Stomach (tissue), 9 donors: ENCODE measurements around the gene MED13L. TPM values are rescaled to one million over a fixed set of nuclear protein-coding genes. Genes with fewer than 3 reads are reported as not detected.

Source experiments
- DNase-seq, 2 donors: peaks; one replicate each; pipeline versions ENCODE4 v3.0.0 to v3.0.0-alpha.2; 2013 to 2019
- H3K27ac ChIP-seq, 5 donors: fragments of 200-600 bp in 4 of 5; sonication (generic) in 4 of 5; one replicate each; pipeline ENCODE4 v1.5.1; 2013 to 2019; ENCODE audit warnings: mild to moderate bottlenecking in 1 of 5, moderate library complexity in 1 of 5
- H3K27me3 ChIP-seq, 3 donors: fragments of 200-600 bp; sonication (generic); one replicate each; pipeline ENCODE4 v1.5.1; 2017 to 2019; ENCODE audit warnings: mixed run types in 1 of 3
- H3K36me3 ChIP-seq, 4 donors: fragments of 200-600 bp; sonication (generic); 1 replicate in 3 of 4; 2 replicates in 1 of 4; pipeline ENCODE4 v1.5.1; 2016 to 2019
- H3K4me1 ChIP-seq, 4 donors: fragments of 200-600 bp; sonication (generic); one replicate each; pipeline ENCODE4 v1.5.1; 2016 to 2019
- H3K4me3 ChIP-seq, 4 donors: fragments of 200-600 bp; sonication (generic) in 3 of 4; one replicate each; pipeline ENCODE4 v1.5.1; 2016 to 2019; ENCODE audit warnings: mild to moderate bottlenecking in 1 of 4
- H3K9me3 ChIP-seq, 4 donors: fragments of 200-600 bp; sonication (generic); one replicate each; pipeline ENCODE4 v1.5.1; 2016 to 2019
- EP300 ChIP-seq: sonication (generic); formaldehyde crosslinking; IDR thresholded peaks from one replicate; pipeline ENCODE4 v1.6.1; 2017; ENCODE audit warnings: antibody characterized with exemption
- POLR2A ChIP-seq, 4 donors: fragments of 450-650 bp; IDR thresholded peaks; one replicate each; pipeline ENCODE4 v1.6.1; 2016; ENCODE audit warnings: antibody characterized with exemption in 4 of 4, control low read depth in 2 of 4, mild to moderate bottlenecking in 1 of 4, moderate library complexity in 1 of 4
- POLR2AphosphoS5 ChIP-seq, 3 donors: sonication (generic); formaldehyde crosslinking; IDR thresholded peaks; one replicate each; pipeline ENCODE4 v1.6.1; 2016; ENCODE audit warnings: antibody characterized with exemption in 3 of 3
- WGBS, 5 donors: extraction: QIAGEN DNeasy Blood & Tissue Kit in 3 of 5; methylation state at CpG; one replicate each; pipeline versions ENCODE4 v1.1.5 to v1.1.7; 2013 to 2018; 5-methylcytosine and 5-hydroxymethylcytosine counted together
- intact Hi-C: fragments of 100-400 bp; cut with DNase I; formaldehyde crosslinking; loops from one replicate; pipeline ENCODE4 v1.15.1; 2023; ENCODE audit warnings: low total_unique reads
- polyA plus RNA-seq, 3 donors: library from polyadenylated mRNA; stranded (reverse); fragments of 200-250 nt; gene quantifications; one replicate each; pipeline ENCODE4 v1.2.3, GENCODE V29; 2013
- total RNA-seq, 5 donors: library from RNA; depleted of rRNA; stranded (reverse); fragments of >200 nt; gene quantifications; one replicate each; pipeline versions ENCODE4 v1.1.0 to v1.2.3, GENCODE V29; 2014 to 2016
- TF ChIP-seq, protein P1 (sequence below), 7 experiments: fragments of 450-650 bp in 4 of 7; fragments of 200-600 bp in 3 of 7; sonication (generic) in 3 of 7; IDR thresholded peaks; one replicate each; pipeline ENCODE4 v1.5.1; 2016 to 2019; ENCODE audit warnings: antibody characterized with exemption in 7 of 7, control low read depth in 2 of 7, mild to moderate bottlenecking in 1 of 7
- donor health status: healthy with polysubstance abuse.
- donor health status: Bipolar disorder and iron deficiency.
- donor health status: healthy.

Gene MED13L
- total and polyA plus RNA-seq, 8 donors, result 10.4 to 305 (median 72.7) TPM

DNA sequence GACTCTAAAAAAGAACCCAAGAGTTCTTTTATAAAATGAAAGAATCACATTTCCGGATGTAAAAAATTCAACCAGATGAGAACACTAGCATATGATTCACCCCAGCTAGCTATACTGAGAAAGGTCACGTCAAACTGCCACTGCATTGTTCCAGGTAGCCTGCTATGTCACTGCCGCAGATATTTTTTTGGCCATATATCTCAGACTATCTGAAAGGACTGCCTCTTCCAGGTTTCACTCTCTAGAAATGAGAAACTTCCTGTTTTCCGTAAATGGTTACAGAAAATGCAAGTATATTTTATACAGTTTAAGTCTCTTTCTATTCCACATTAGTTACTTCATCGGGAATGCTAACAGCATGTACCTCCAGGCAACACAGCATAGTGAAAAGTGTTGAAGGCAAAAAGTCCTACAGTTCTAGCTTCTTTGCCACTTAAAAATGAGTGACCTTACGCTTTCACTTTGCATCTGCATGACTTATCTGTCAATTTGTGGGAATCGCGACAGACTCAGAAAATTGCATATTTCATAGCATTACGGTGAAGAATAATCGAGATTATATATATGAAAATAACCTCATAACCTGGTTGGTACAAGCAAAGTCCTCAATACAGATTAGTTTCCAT lies 105.2 kb downstream of the MED13L start:
- Histone ChIP-seq H3K4me3 (no peak overlapping the region), H3K9me3 (no peaks in the 10 kb centered on the region), H3K27me3 (no peaks in the 10 kb centered on the region), H3K36me3 (no peaks in the 10 kb centered on the region), H3K4me1 (peaks cover 17 to 77% (median 37%) of the 10 kb centered on the region in 4 donors), H3K27ac (no peak overlapping the region)
- DNase-seq, result peak in 1 of 2 donors; percentile 27
- WGBS, 5 donors, result 59 to 76% (median 75%) methylated on average over 10 of the region's 10 CpGs
- TF ChIP-seq, protein P1, sequence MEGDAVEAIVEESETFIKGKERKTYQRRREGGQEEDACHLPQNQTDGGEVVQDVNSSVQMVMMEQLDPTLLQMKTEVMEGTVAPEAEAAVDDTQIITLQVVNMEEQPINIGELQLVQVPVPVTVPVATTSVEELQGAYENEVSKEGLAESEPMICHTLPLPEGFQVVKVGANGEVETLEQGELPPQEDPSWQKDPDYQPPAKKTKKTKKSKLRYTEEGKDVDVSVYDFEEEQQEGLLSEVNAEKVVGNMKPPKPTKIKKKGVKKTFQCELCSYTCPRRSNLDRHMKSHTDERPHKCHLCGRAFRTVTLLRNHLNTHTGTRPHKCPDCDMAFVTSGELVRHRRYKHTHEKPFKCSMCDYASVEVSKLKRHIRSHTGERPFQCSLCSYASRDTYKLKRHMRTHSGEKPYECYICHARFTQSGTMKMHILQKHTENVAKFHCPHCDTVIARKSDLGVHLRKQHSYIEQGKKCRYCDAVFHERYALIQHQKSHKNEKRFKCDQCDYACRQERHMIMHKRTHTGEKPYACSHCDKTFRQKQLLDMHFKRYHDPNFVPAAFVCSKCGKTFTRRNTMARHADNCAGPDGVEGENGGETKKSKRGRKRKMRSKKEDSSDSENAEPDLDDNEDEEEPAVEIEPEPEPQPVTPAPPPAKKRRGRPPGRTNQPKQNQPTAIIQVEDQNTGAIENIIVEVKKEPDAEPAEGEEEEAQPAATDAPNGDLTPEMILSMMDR (IDR thresholded peaks at IDR 0.05), result no peak
- TF ChIP-seq POLR2AphosphoS5 (IDR thresholded peaks at IDR 0.05) (no peak), EP300 (no peak), POLR2A (IDR thresholded peaks at IDR 0.05) (no peak)
- intact Hi-C loops, result no loop called here

DNA sequence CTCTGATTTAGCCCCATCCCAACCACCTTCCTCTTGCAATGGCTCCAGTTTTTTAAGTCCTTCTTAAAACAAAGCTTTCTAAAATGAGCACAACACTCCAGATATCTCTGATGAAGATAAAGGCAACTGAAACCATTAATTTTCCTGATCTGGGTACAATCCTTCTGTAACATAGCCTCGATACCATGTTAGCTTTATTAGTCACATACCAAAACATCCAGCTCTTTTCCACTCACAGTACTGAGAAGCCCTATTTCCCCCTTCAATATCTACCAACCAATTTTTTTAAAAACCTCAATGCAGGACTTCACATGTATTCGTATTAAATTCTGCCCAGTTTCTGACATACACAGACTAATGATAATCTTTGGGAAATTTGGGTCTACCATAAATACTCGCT lies 105.9 kb downstream of the MED13L start:
- intact Hi-C loops, result no loop called here
- Histone ChIP-seq H3K4me3 (no peak overlapping the region), H3K9me3 (no peaks in the 10 kb centered on the region), H3K27ac (no peak overlapping the region), H3K4me1 (peaks cover 18 to 77% (median 36%) of the 10 kb centered on the region in 4 donors), H3K27me3 (no peaks in the 10 kb centered on the region), H3K36me3 (no peaks in the 10 kb centered on the region)
- TF ChIP-seq, protein P1 (IDR thresholded peaks at IDR 0.05), result no peak
- no peak for TF ChIP-seq POLR2AphosphoS5 (IDR thresholded peaks at IDR 0.05)
- TF ChIP-seq EP300, result no peak
- TF ChIP-seq POLR2A (IDR thresholded peaks at IDR 0.05), result no peak
- WGBS, 5 donors, result 59 to 71% (median 62%) methylated on average over 3 of the region's 3 CpGs
- DNase-seq, result no peak

DNA sequence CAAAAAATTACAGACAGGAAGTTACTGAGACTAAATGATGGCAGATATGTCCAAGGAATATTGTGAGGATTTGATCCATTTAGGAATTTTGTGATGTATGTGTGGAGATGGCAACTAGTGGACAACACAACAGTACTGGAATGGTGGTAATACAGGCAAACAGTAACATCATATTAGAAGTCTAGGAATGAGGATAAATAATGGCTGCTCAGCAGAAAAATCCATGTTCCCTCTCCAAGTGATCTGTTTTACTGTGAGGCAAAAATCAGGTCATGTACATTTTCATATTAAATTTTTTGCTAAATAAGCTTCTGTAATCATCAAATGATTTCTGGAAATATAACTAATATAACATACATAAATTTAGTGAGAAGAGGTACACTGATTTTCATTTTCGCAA lies 108.4 kb downstream of the MED13L start:
- intact Hi-C loops, result no loop called here
- no peak for DNase-seq
- peaks cover 41 to 82% (median 56%) of the 10 kb centered on the region in 4 donors for H3K4me1 ChIP-seq
- no peaks in the 10 kb centered on the region for H3K27me3 ChIP-seq
- H3K4me3 ChIP-seq, result no peak overlapping the region
- H3K27ac ChIP-seq, result no peak overlapping the region
- H3K36me3 ChIP-seq, result no peaks in the 10 kb centered on the region
- TF ChIP-seq POLR2AphosphoS5 (IDR thresholded peaks at IDR 0.05), result no peak
- TF ChIP-seq EP300, result no peak
- TF ChIP-seq POLR2A (IDR thresholded peaks at IDR 0.05), result no peak
- TF ChIP-seq, protein P1 (IDR thresholded peaks at IDR 0.05), result no peak
- H3K9me3 ChIP-seq, result no peaks in the 10 kb centered on the region
- 93 to 100% (median 99%) methylated on average over 1 of the region's 1 CpG for WGBS, 5 donors

DNA sequence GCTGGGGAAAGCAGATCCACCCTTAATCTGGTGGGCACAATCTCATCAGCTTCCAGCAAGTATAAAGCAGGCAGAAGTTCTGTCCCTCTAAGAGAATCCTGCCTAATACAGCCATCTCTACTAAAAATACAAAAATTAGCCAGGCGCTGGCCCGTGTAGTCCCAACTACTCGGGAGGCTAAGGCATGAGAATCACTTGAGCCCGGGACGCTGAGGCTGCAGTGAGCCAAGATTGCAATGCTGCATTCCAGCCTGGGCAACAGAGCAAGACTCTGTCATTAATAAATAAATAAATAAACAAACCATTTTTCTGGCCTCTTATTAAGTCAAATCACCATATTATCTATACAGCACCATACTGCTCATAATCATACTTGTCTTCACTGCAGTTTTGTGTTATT lies 111.2 kb downstream of the MED13L start:
- TF ChIP-seq, protein P1 (IDR thresholded peaks at IDR 0.05), result no peak
- no peak for TF ChIP-seq POLR2A (IDR thresholded peaks at IDR 0.05)
- Histone ChIP-seq H3K4me3 (no peak overlapping the region), H3K9me3 (no peaks in the 10 kb centered on the region), H3K36me3 (no peaks in the 10 kb centered on the region), H3K27me3 (no peaks in the 10 kb centered on the region), H3K27ac (no peak overlapping the region), H3K4me1 (peaks cover 28 to 81% (median 49%) of the 10 kb centered on the region in 4 donors)
- 69 to 89% (median 80%) methylated on average over 5 of the region's 5 CpGs for WGBS, 5 donors
- intact Hi-C loops, result no loop called here
- DNase-seq, result no peak
